Brain microvascular endothelial cell (primary cell): ENCODE results near the gene THBD.
A peak's percentile ranks its signal among the peaks of the same experiment; 100 is the strongest.

Source experiments
- DNase-seq: peaks from one replicate; pipeline ENCODE4 v3.0.0-alpha.2; 2020
- H3K27ac ChIP-seq: fragments of 250-450 bp; sonication (Bioruptor Pico); 2 replicates; pipeline ENCODE4 v1.5.1; 2020; ENCODE audit warnings: mild to moderate bottlenecking, moderate library complexity
- H3K27me3 ChIP-seq: fragments of 250-450 bp; sonication (Bioruptor Pico); replicated peaks from 2 replicates; pipeline ENCODE4 v1.5.1; 2020; ENCODE audit warnings: mild to moderate bottlenecking
- H3K36me3 ChIP-seq: fragments of 250-450 bp; sonication (Bioruptor Pico); replicated peaks from 2 replicates; pipeline ENCODE4 v1.5.1; 2020; ENCODE audit warnings: mild to moderate bottlenecking
- H3K4me3 ChIP-seq: 2 replicates; pipeline ENCODE4 v1.5.1; 2011; ENCODE audit warnings: low read depth, mild to moderate bottlenecking, control low read depth, low read length, moderate library complexity
- CTCF ChIP-seq: IDR thresholded peaks from 2 replicates; pipeline ENCODE4 v1.5.1; 2011; ENCODE audit warnings: low read depth, mild to moderate bottlenecking, moderate library complexity, low read length, control low read depth, inconsistent platforms; ENCODE audit errors: missing control alignments
- in situ Hi-C: cut with HindIII; loops from 2 replicates; pipeline ENCODE4 v1.10.0; 2017; ENCODE audit warnings: low sequenced_read_pairs, low pct_ligation_motif_present

Gene THBD

GRCh38 chr20:23094927-23095326 lies 45.5 kb upstream of the THBD start:
- Histone ChIP-seq H3K4me3 (no peak overlapping the region), H3K27ac (no peak overlapping the region), H3K36me3 (no peaks in the 10 kb centered on the region), H3K27me3 (no peaks in the 10 kb centered on the region)
- in situ Hi-C loops, result no loop called here
- no peak for DNase-seq
- no peak for TF ChIP-seq CTCF

GRCh38 chr20:23094213-23094896 lies 44.9 kb upstream of the THBD start:
- DNase-seq, result no peak
- H3K27me3 ChIP-seq, result no peaks in the 10 kb centered on the region
- no peak overlapping the region for H3K4me3 ChIP-seq
- no peak overlapping the region for H3K27ac ChIP-seq
- TF ChIP-seq CTCF, result no peak
- no peaks in the 10 kb centered on the region for H3K36me3 ChIP-seq
- in situ Hi-C loops, result no loop called here

GRCh38 chr20:23093613-23094012 lies 44.1 kb upstream of the THBD start:
- Histone ChIP-seq H3K36me3 (no peaks in the 10 kb centered on the region), H3K27me3 (no peaks in the 10 kb centered on the region), H3K4me3 (no peak overlapping the region), H3K27ac (no peak overlapping the region)
- in situ Hi-C loops, result no loop called here
- no peak for TF ChIP-seq CTCF
- DNase-seq, result no peak

GRCh38 chr20:23092861-23093495 lies 43.5 kb upstream of the THBD start:
- Histone ChIP-seq H3K27me3 (no peaks in the 10 kb centered on the region), H3K36me3 (no peaks in the 10 kb centered on the region), H3K27ac (no peak overlapping the region), H3K4me3 (no peak overlapping the region)
- no peak for DNase-seq
- no peak for TF ChIP-seq CTCF
- in situ Hi-C loops, result no loop called here

GRCh38 chr20:23092384-23092756 lies 42.9 kb upstream of the THBD start:
- H3K4me3 ChIP-seq, result no peak overlapping the region
- no peak overlapping the region for H3K27ac ChIP-seq
- H3K27me3 ChIP-seq, result no peaks in the 10 kb centered on the region
- in situ Hi-C loops, result no loop called here
- H3K36me3 ChIP-seq, result no peaks in the 10 kb centered on the region
- no peak for TF ChIP-seq CTCF
- peak; percentile 59 for DNase-seq

GRCh38 chr20:23091721-23092383 lies 42.4 kb upstream of the THBD start:
- no peak for TF ChIP-seq CTCF
- no peak for DNase-seq
- H3K36me3 ChIP-seq, result no peaks in the 10 kb centered on the region
- H3K4me3 ChIP-seq, result no peak overlapping the region
- H3K27me3 ChIP-seq, result no peaks in the 10 kb centered on the region
- in situ Hi-C loops, result no loop called here
- H3K27ac ChIP-seq, result no peak overlapping the region
